Measurements from ENCODE around the gene TNPO3. TPM values are rescaled to one million over a fixed set of nuclear protein-coding genes. Genes with fewer than 3 reads are reported as not detected.

The TNPO3 gene
- 58.5 TPM for total RNA-seq (2021; ENCODE audit: unreplicated experiment)
- polyA plus RNA-seq (2012) = 34.6 and 39.2 TPM in 2 replicates
- percentile 88 among the genes with signal in this experiment for Bru-seq, nascent RNA
- BruChase-seq, experiment 1, labeled RNA remaining after a 6-hour chase = percentile 88 among the genes with signal in this experiment
- BruChase-seq, experiment 2, labeled RNA remaining after a 2-hour chase = percentile 86 among the genes with signal in this experiment
- long read RNA-seq, full-length matches to known transcripts = 86 of 131 reads
- long read RNA-seq, partial matches to known transcripts = 11 of 131 reads
- long read RNA-seq, other reads (novel, unspliced or antisense) = 34 of 131 reads

GRCh38 chr7:129054438-129055293, at the start of gene TNPO3:
TNPO3 (minus strand) TSS chr7:129055111; CDS start chr7:129054770, 341 bp downstream.
- TSS peak; percentile 60 for BruUV-seq (replicated peaks)

More at GRCh38 chr7:129054438-129055293, at the start of gene TNPO3:
- 0 out of 2 replicates have a peak, but pooled peaks cover 1% of the 10 kb centered on the region for H4K20me1 ChIP-seq (ENCODE audit: insufficient read depth)
- TF ChIP-seq POLR2A (IDR thresholded peaks at IDR 0.05; ENCODE audit: borderline replicate concordance, extremely low read depth, insufficient read depth, insufficient read length) (peak; percentile 75), EGR1 (IDR thresholded peaks at IDR 0.05; ENCODE audit: low read depth) (peak; percentile 85), ZFX (IDR thresholded peaks at IDR 0.05) (peak; percentile 44; the same call in 1 of the 2 replicates), YY1 (IDR thresholded peaks at IDR 0.05; ENCODE audit: extremely low read depth, insufficient replicate concordance, low read depth, low read length) (peak; percentile 88), REST (IDR thresholded peaks at IDR 0.05; ENCODE audit: low read depth) (no peak), ELF1 (IDR thresholded peaks at IDR 0.05; ENCODE audit: borderline replicate concordance, low read depth) (peak; percentile 85), TCF7L2 (IDR thresholded peaks at IDR 0.05; ENCODE audit: borderline replicate concordance, extremely low read depth, insufficient read depth, insufficient read length) (peak; percentile 28), SP1 (IDR thresholded peaks at IDR 0.05; ENCODE audit: low read depth) (peak; percentile 85), MAX (IDR thresholded peaks at IDR 0.05) (peak; percentile 72), JUND (IDR thresholded peaks at IDR 0.05) (no peak), POLR2AphosphoS5 (IDR thresholded peaks at IDR 0.05; ENCODE audit: low read depth, low read length) (peak; percentile 77), SRF (IDR thresholded peaks at IDR 0.05; ENCODE audit: low read depth) (no peak; the same call in 1 of the 2 replicates), CBX3 (IDR thresholded peaks at IDR 0.05; ENCODE audit: low read depth) (peak; percentile 74; the same call in 1 of the 2 replicates), SIN3A (IDR thresholded peaks at IDR 0.05; ENCODE audit: low read depth) (peak; percentile 72; the same call in 1 of the 2 replicates)
- H3K4me3 ChIP-seq (replicated peaks in 1 of 2; ENCODE audit: low read depth in 1 of 2, low read length in 2 of 2) = peak within 1 kb of the TSS; percentile 95 to 98
- intact Hi-C loops (cut with micrococcal nuclease) = loop anchor here (1.0 kb wide), 1 partner anchor 37 kb away; no protein-coding TSS in a partner anchor
- H3K9me2 ChIP-seq (ENCODE audit: insufficient read depth) = no peaks in the 10 kb centered on the region
- RAD21 ChIA-PET (ENCODE audit: low non-redundant PET in 1 of 2, low total read pairs in 2 of 2, uncharacterized antibody in 2 of 2, unreplicated experiment in 2 of 2) = no interaction called here
- CTCF ChIA-PET = interaction anchor here (2.0 kb wide), 1 partner anchor 37 kb away, joined by 7 read pairs; no protein-coding TSS in a partner anchor
- peak within 1 kb of the TSS; percentile 91 for H3K27ac ChIP-seq (ENCODE audit: low read depth, low read length)
- peak within 1 kb of the TSS; percentile 77 for H2AFZ ChIP-seq (ENCODE audit: low read depth, low read length, poor library complexity, severe bottlenecking)
- peak within 1 kb of the TSS; percentile 92 for H3K9ac ChIP-seq (ENCODE audit: low read length)
- no peaks in the 10 kb centered on the region for H3K9me3 ChIP-seq (ENCODE audit: control insufficient read depth in 1 of 2, insufficient read depth in 1 of 2, low read depth in 1 of 2, low read length in 2 of 2)
- no peaks in the 10 kb centered on the region for H3K36me3 ChIP-seq (ENCODE audit: control insufficient read depth in 1 of 2, insufficient read depth in 2 of 2, low read length in 2 of 2)
- H3K4me2 ChIP-seq (ENCODE audit: low read length) = peak within 1 kb of the TSS; percentile 87
- H3K79me2 ChIP-seq (ENCODE audit: insufficient read depth, low read length) = peaks cover 51% of the 10 kb centered on the region
- H3K4me1 ChIP-seq (ENCODE audit: control insufficient read depth in 1 of 2, insufficient read depth in 2 of 2, low read length in 2 of 2) = peaks cover 3 to 14% of the 10 kb centered on the region in 2 experiments; a peak in 3 of 4 replicates
- no peaks in the 10 kb centered on the region for H3K27me3 ChIP-seq (ENCODE audit: insufficient read depth, low read length)
- ATAC-seq (peak; percentile 87), DNase-seq (ENCODE audit: low read depth, low spot score) (peak; percentile 90)
- POLR2A ChIA-PET = interaction anchor here (0.6 to 1.8 kb wide), 6 partner anchors 10 to 89 kb away, joined by 3 to 14 read pairs (median 3); no protein-coding TSS in a partner anchor
